ENCODE results near the gene BGN.

The BGN gene

GRCh38 chrX:153485396-153486080 lies 9.2 kb upstream of the BGN start:
- no peak for DNase-seq

- no peak for DNase-seq
Observed at GRCh38 chrX:153486171-153486570, 8.6 kb upstream of the BGN start.

- no peak for DNase-seq
Observed at GRCh38 chrX:153487590-153488071, 7.1 kb upstream of the BGN start.

GRCh38 chrX:153488231-153488914 lies 6.4 kb upstream of the BGN start:
- DNase-seq, result no peak

GRCh38 chrX:153490217-153490930 lies 4.4 kb upstream of the BGN start:
- no peak for DNase-seq

- no peak for DNase-seq
Observed at GRCh38 chrX:153491351-153491914, 3.3 kb upstream of the BGN start.

- no peak for DNase-seq
Observed at GRCh38 chrX:153491918-153492317, 2.9 kb upstream of the BGN start.

- no peak for DNase-seq
Observed at GRCh38 chrX:153492543-153492942, 2.2 kb upstream of the BGN start.

GRCh38 chrX:153493085-153493484 lies 1.7 kb upstream of the BGN start:
- DNase-seq, result no peak

- no peak for DNase-seq
Observed at GRCh38 chrX:153494061-153494460, 719 bp upstream of the BGN start.

GRCh38 chrX:153495362-153495751 lies 577 bp downstream of the BGN start:
- DNase-seq, result no peak

- DNase-seq, result no peak
Observed at GRCh38 chrX:153495903-153496589, 1.3 kb downstream of the BGN start.

GRCh38 chrX:153496590-153496959 lies 1.8 kb downstream of the BGN start:
- no peak for DNase-seq

GRCh38 chrX:153498453-153498852 lies 3.7 kb downstream of the BGN start:
- no peak for DNase-seq

- no peak for DNase-seq
Observed at GRCh38 chrX:153499341-153499740, 4.6 kb downstream of the BGN start.

GRCh38 chrX:153499876-153500275 lies 5.1 kb downstream of the BGN start:
- no peak for DNase-seq

- no peak for DNase-seq
Observed at GRCh38 chrX:153500676-153501280, 6.0 kb downstream of the BGN start.

- DNase-seq, result no peak
Observed at GRCh38 chrX:153501530-153501929, 6.8 kb downstream of the BGN start.

- no peak for DNase-seq
Observed at GRCh38 chrX:153502131-153502530, 7.4 kb downstream of the BGN start.

GRCh38 chrX:153502796-153503195 lies 8.0 kb downstream of the BGN start:
- no peak for DNase-seq

- no peak for DNase-seq
Observed at GRCh38 chrX:153504445-153505016, 9.8 kb downstream of the BGN start.

- no peak for DNase-seq
Observed at GRCh38 chrX:153505361-153505760, 10.6 kb downstream of the BGN start.
